Neural progenitor cell (in vitro differentiated cells): ENCODE data around the gene SPIRE2. TPM values are rescaled to one million over a fixed set of nuclear protein-coding genes. Genes with fewer than 3 reads are reported as not detected.

Experiments used
- DNase-seq: peaks from one replicate; pipeline ENCODE4 v3.0.0-alpha.2; 2016; ENCODE audit warnings: low spot score
- H2AFZ ChIP-seq: fragments of 200-600 bp; sonication (generic); replicated peaks from 2 replicates; pipeline ENCODE4 v1.6.1; 2016; ENCODE audit warnings: antibody characterized with exemption
- H3F3A ChIP-seq: fragments of 200-600 bp; sonication (generic); 2 replicates; pipeline ENCODE4 v1.6.1; 2016; ENCODE audit warnings: antibody characterized with exemption, low read depth
- H3K27ac ChIP-seq: fragments of 200-600 bp; sonication (generic); 2 replicates; pipeline ENCODE4 v1.5.1; 2016; ENCODE audit warnings: mild to moderate bottlenecking
- H3K27me3 ChIP-seq: fragments of 200-600 bp; sonication (generic); 2 replicates; pipeline ENCODE4 v1.6.1; 2016; ENCODE audit warnings: mild to moderate bottlenecking, moderate library complexity
- H3K36me3 ChIP-seq: fragments of 200-600 bp; sonication (generic); 2 replicates; pipeline ENCODE4 v1.5.1; 2016
- H3K4me1 ChIP-seq: fragments of 200-600 bp; sonication (generic); 2 replicates; pipeline ENCODE4 v1.6.1; 2016; ENCODE audit warnings: mixed run types
- H3K4me2 ChIP-seq: fragments of 200-600 bp; sonication (generic); 2 replicates; pipeline ENCODE4 v1.6.1; 2016
- H3K4me3 ChIP-seq: fragments of 200-600 bp; sonication (generic); 2 replicates; pipeline ENCODE4 v1.5.1; 2016
- H3K79me2 ChIP-seq: fragments of 200-600 bp; sonication (generic); 2 replicates; pipeline ENCODE4 v1.6.1; 2016; ENCODE audit warnings: low read depth
- H3K9ac ChIP-seq: fragments of 200-600 bp; sonication (generic); 2 replicates; pipeline ENCODE4 v1.6.1; 2016
- H3K9me3 ChIP-seq: fragments of 200-600 bp; sonication (generic); 2 replicates; pipeline ENCODE4 v1.5.1; 2016; ENCODE audit warnings: low read depth
- H4K20me1 ChIP-seq: fragments of 200-600 bp; sonication (generic); 2 replicates; pipeline ENCODE4 v1.6.1; 2016; ENCODE audit warnings: low read depth
- H3K27ac Mint-ChIP-seq: 3 replicates; pipeline ENCODE4 v1.8.0; 2021; ENCODE audit warnings: mixed read lengths
- H3K27me3 Mint-ChIP-seq: 2 replicates; pipeline ENCODE4 v1.8.0; 2022; ENCODE audit warnings: low read depth, mild to moderate bottlenecking, inconsistent platforms, moderate library complexity, mixed read lengths; ENCODE audit not compliant: insufficient read depth
- H3K36me3 Mint-ChIP-seq: 3 replicates; pipeline ENCODE4 v1.8.0; 2021; ENCODE audit warnings: mixed read lengths
- H3K4me1 Mint-ChIP-seq: 3 replicates; pipeline ENCODE4 v1.8.0; 2021; ENCODE audit warnings: mixed read lengths
- H3K4me3 Mint-ChIP-seq: 3 replicates; pipeline ENCODE4 v1.8.0; 2021; ENCODE audit warnings: mild to moderate bottlenecking, moderate library complexity, mixed read lengths
- H3K9me3 Mint-ChIP-seq: 3 replicates; pipeline ENCODE4 v1.8.0; 2020; ENCODE audit warnings: mixed read lengths
- EZH2 ChIP-seq: fragments of 200-600 bp; sonication (generic); IDR thresholded peaks from 2 replicates; pipeline ENCODE4 v1.6.1; 2017; ENCODE audit warnings: antibody characterized with exemption, mild to moderate bottlenecking, moderate library complexity
- EZH2phosphoT487 ChIP-seq: fragments of 200-600 bp; sonication (generic); IDR thresholded peaks from 2 replicates; pipeline ENCODE4 v1.6.1; 2017; ENCODE audit warnings: antibody characterized with exemption
- total RNA-seq: library from RNA; depleted of rRNA; stranded (reverse); fragments of >200 nt; gene quantifications from 2 replicates; pipeline ENCODE4 v1.2.3, GENCODE V29; 2015; ENCODE audit warnings: low replicate concordance
- TF ChIP-seq, protein P1 (sequence below): fragments of 200-600 bp; sonication (generic); IDR thresholded peaks from 2 replicates; pipeline ENCODE4 v1.5.1; 2017; ENCODE audit warnings: antibody characterized with exemption, mild to moderate bottlenecking

The SPIRE2 gene
- total RNA-seq, 1 donor from 2014 or later, result 6.5 TPM

GRCh38 chr16:89903908-89904515 lies 75.7 kb downstream of the SPIRE2 start:
- Histone ChIP-seq H3K9ac (no peak overlapping the region), H4K20me1 (no peaks in the 10 kb centered on the region), H3F3A (no peaks in the 10 kb centered on the region), H2AFZ (no peak overlapping the region), H3K79me2 (no peaks in the 10 kb centered on the region), H3K4me2 (no peak overlapping the region), H3K9me3 (no peaks in the 10 kb centered on the region), H3K27me3 (no peaks in the 10 kb centered on the region), H3K36me3 (no peaks in the 10 kb centered on the region), H3K27ac (no peak overlapping the region), H3K4me3 (no peak overlapping the region), H3K4me1 (no peaks in the 10 kb centered on the region)
- H3K36me3 Mint-ChIP-seq, result peaks cover 37% of the 10 kb centered on the region
- no peak for DNase-seq
- no peak for TF ChIP-seq EZH2
- TF ChIP-seq, protein P1, sequence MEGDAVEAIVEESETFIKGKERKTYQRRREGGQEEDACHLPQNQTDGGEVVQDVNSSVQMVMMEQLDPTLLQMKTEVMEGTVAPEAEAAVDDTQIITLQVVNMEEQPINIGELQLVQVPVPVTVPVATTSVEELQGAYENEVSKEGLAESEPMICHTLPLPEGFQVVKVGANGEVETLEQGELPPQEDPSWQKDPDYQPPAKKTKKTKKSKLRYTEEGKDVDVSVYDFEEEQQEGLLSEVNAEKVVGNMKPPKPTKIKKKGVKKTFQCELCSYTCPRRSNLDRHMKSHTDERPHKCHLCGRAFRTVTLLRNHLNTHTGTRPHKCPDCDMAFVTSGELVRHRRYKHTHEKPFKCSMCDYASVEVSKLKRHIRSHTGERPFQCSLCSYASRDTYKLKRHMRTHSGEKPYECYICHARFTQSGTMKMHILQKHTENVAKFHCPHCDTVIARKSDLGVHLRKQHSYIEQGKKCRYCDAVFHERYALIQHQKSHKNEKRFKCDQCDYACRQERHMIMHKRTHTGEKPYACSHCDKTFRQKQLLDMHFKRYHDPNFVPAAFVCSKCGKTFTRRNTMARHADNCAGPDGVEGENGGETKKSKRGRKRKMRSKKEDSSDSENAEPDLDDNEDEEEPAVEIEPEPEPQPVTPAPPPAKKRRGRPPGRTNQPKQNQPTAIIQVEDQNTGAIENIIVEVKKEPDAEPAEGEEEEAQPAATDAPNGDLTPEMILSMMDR, result no peak
- TF ChIP-seq EZH2phosphoT487, result no peak
- peaks cover 8% of the 10 kb centered on the region for H3K9me3 Mint-ChIP-seq
- no peak overlapping the region for H3K4me3 Mint-ChIP-seq
- peaks cover 2% of the 10 kb centered on the region for H3K27me3 Mint-ChIP-seq
- H3K27ac Mint-ChIP-seq, result no peak overlapping the region
- H3K4me1 Mint-ChIP-seq, result no peaks in the 10 kb centered on the region

- no peak for TF ChIP-seq EZH2phosphoT487
- TF ChIP-seq, protein P1, result no peak
- TF ChIP-seq EZH2, result no peak
- no peaks in the 10 kb centered on the region for H3K4me1 Mint-ChIP-seq
- no peak overlapping the region for H3K27ac Mint-ChIP-seq
- Histone ChIP-seq H2AFZ (no peak overlapping the region), H3K27ac (no peak overlapping the region), H3F3A (peaks cover 4% of the 10 kb centered on the region), H3K9ac (no peak overlapping the region), H3K4me3 (no peak overlapping the region), H3K79me2 (no peaks in the 10 kb centered on the region), H3K4me1 (peaks cover 3% of the 10 kb centered on the region), H3K4me2 (no peak overlapping the region), H3K27me3 (no peaks in the 10 kb centered on the region), H3K9me3 (no peaks in the 10 kb centered on the region), H4K20me1 (no peaks in the 10 kb centered on the region), H3K36me3 (no peaks in the 10 kb centered on the region)
- peaks cover 34% of the 10 kb centered on the region for H3K36me3 Mint-ChIP-seq
- peaks cover 8% of the 10 kb centered on the region for H3K9me3 Mint-ChIP-seq
- H3K27me3 Mint-ChIP-seq, result peaks cover 2% of the 10 kb centered on the region
- H3K4me3 Mint-ChIP-seq, result no peak overlapping the region
- no peak for DNase-seq
Observed at GRCh38 chr16:89904606-89905510, 76.6 kb downstream of the SPIRE2 start.

- Histone ChIP-seq H3K36me3 (no peaks in the 10 kb centered on the region), H3K79me2 (no peaks in the 10 kb centered on the region), H3K9me3 (no peaks in the 10 kb centered on the region), H3K9ac (no peak overlapping the region), H3K4me1 (peaks cover 6% of the 10 kb centered on the region), H3K4me2 (no peak overlapping the region), H3F3A (peaks cover 11% of the 10 kb centered on the region), H3K4me3 (no peak overlapping the region), H3K27me3 (no peaks in the 10 kb centered on the region), H3K27ac (no peak overlapping the region), H2AFZ (no peak overlapping the region), H4K20me1 (no peaks in the 10 kb centered on the region)
- TF ChIP-seq, protein P1, result no peak
- TF ChIP-seq EZH2phosphoT487 (no peak), EZH2 (no peak)
- Mint-ChIP-seq H3K27me3 (peaks cover 2% of the 10 kb centered on the region), H3K4me1 (no peaks in the 10 kb centered on the region), H3K27ac (no peak overlapping the region), H3K36me3 (peaks cover 29% of the 10 kb centered on the region), H3K4me3 (no peak overlapping the region), H3K9me3 (peaks cover 8% of the 10 kb centered on the region)
- no peak for DNase-seq
Observed at GRCh38 chr16:89905511-89906139, 77.3 kb downstream of the SPIRE2 start.
